Measurements from ENCODE around the gene RELA. TPM values are rescaled to one million over a fixed set of nuclear protein-coding genes. Genes with fewer than 3 reads are reported as not detected.

RELA gene
- total and polyA plus RNA-seq, 2 of the 4 experiments (the other 2 are of a cell fraction) = 8.6 to 53.0 TPM

- Histone ChIP-seq H3K4me2 (ENCODE audit: low read depth, low read length) (no peak overlapping the region), H3K4ac (ENCODE audit: low read depth, low read length) (no peak overlapping the region), H4K20me1 (ENCODE audit: insufficient read depth, low read length) (peaks cover 12% of the 10 kb centered on the region; the same call in 1 of the 2 replicates), H4K8ac (ENCODE audit: low read depth in 2 of 2, low read length in 2 of 2) (no peak overlapping the region), H3K79me1 (ENCODE audit: low read depth in 1 of 2, low read length in 2 of 2) (peaks cover 15 to 23% of the 10 kb centered on the region in 2 experiments), H3K27me3 (ENCODE audit: control insufficient read depth, insufficient read depth, low read length) (no peaks in the 10 kb centered on the region), H3K9me3 (ENCODE audit: control insufficient read depth, insufficient read depth, low read length) (no peaks in the 10 kb centered on the region), H4K5ac (ENCODE audit: low read depth, low read length) (no peak overlapping the region), H2BK5ac (ENCODE audit: low read depth, low read length, poor library complexity, severe bottlenecking) (no peak overlapping the region), H3K4me3 (ENCODE audit: insufficient read depth, low read depth, low read length) (no peak overlapping the region), H3K56ac (ENCODE audit: extremely low read depth, insufficient read depth, low read length) (no peak overlapping the region), H3K18ac (ENCODE audit: low read depth, low read length) (no peak overlapping the region), H2AK9ac (replicated peaks; ENCODE audit: low read depth, low read length, poor library complexity) (no peak overlapping the region), H3K27ac (ENCODE audit: insufficient read depth, low read length) (no peak overlapping the region), H3K9ac (ENCODE audit: low read depth, low read length) (no peak overlapping the region), H3K14ac (replicated peaks; ENCODE audit: low read depth, low read length) (no peak overlapping the region), H3K9me1 (ENCODE audit: insufficient read depth, low read length) (no peaks in the 10 kb centered on the region; the same call in 1 of the 2 replicates), H2AK5ac (ENCODE audit: low read depth, low read length) (no peak overlapping the region), H2BK15ac (ENCODE audit: low read depth, low read length) (no peak overlapping the region), H3K23ac (ENCODE audit: low read depth, low read length) (no peak overlapping the region), H2BK120ac (ENCODE audit: low read depth, low read length) (no peak overlapping the region), H3K36me3 (ENCODE audit: control insufficient read depth, insufficient read depth, low read length) (peaks cover 60% of the 10 kb centered on the region), H3K4me1 (ENCODE audit: control insufficient read depth, insufficient read depth, low read length) (peaks cover 6% of the 10 kb centered on the region), H2BK20ac (ENCODE audit: low read depth, low read length) (no peak overlapping the region), H4K91ac (ENCODE audit: insufficient read depth, low read depth, low read length) (no peak overlapping the region), H2AFZ (replicated peaks; ENCODE audit: low read length, poor library complexity) (no peak overlapping the region)
- intact Hi-C loops (cut with micrococcal nuclease) (no loop called here), dilution Hi-C loops (cut with HindIII; ENCODE audit: low sequenced_read_pairs, unreplicated experiment) (no loop called here), in situ Hi-C loops (cut with MboI; ENCODE audit: low sequenced_read_pairs) (no loop called here)
- TF ChIP-seq RAD21 (IDR thresholded peaks at IDR 0.05; ENCODE audit: low read length) (no peak), FOS (IDR thresholded peaks at IDR 0.05; ENCODE audit: low read depth, low read length) (no peak), MAZ (IDR thresholded peaks at IDR 0.05; ENCODE audit: borderline replicate concordance, low read depth, low read length) (no peak), NFE2L2 (IDR thresholded peaks at IDR 0.05; ENCODE audit: low read depth, low read length) (no peak), SMC3 (IDR thresholded peaks at IDR 0.05; ENCODE audit: low read depth, low read length) (no peak)
- BruUV-seq (replicated peaks) = no TSS peak
- CTCF ChIA-PET = no interaction called here
- WGBS, 2 experiments (ENCODE audit: extremely low coverage in 2 of 2, insufficient read length in 1 of 2) = 92% methylated on average over 6 of the region's 11 CpGs; no CpG with 5 or more reads in 1 of the 2 experiments
- no peak for ATAC-seq (ENCODE audit: low read depth)
- DNase-seq = no peak
- POLR2A ChIA-PET (ENCODE audit: unreplicated experiment) = no interaction called here
These were observed 28.3 kb downstream of the RELA start for GRCh38 chr11:65634440-65634839.
